Measurements from ENCODE around the gene CUL3.

CUL3 gene

DNA sequence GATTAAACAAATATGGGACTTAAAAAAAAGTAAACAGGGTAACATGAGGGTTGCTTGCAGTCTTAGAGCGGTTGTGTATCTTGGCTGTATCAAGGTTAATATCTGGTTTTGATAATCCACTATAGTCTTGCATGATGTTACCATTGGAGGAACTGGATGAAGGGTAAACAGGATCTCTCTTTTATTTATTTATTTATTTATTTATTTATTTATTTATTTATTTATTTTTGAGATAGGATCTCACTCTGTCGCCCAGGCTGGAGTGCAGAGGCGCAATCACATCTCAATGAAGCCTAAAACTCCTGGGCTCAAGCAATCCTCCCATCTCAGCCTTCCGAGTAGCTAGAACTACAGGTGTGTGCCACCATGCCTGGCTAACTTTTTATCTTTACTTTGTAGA is 140.4 kb downstream of the CUL3 start (continued):
- TF ChIP-seq TOX (CRISPR knock-in tag; IDR thresholded peaks at IDR 0.05; ENCODE audit: borderline replicate concordance), result no peak

DNA sequence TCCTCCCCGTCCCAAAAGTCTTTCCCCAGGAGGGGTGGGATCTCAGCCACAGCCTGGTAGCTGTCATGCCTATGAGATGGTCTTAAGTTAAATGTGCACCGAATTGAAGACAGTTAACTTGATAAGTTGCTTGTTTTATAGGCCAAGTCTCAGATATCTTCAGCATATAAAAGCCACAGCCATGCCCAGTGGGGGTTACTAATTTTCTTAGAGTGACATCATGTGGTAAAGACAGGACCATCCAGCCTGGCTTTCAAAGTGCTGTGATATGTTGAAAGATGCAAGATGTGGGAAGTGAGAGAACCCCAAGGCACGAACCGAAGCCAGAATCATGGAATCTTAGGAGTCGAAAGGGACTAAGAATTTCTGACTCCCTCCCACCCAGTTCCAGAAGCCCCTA is 141.1 kb downstream of the CUL3 start:
- ATAC-seq, result no peak
- TF ChIP-seq ZNF70 (CRISPR knock-in tag; IDR thresholded peaks at IDR 0.05) (no peak), TOX (CRISPR knock-in tag; IDR thresholded peaks at IDR 0.05; ENCODE audit: borderline replicate concordance) (no peak), BACH2 (CRISPR knock-in tag; IDR thresholded peaks at IDR 0.05; ENCODE audit: borderline replicate concordance) (no peak), OSR1 (CRISPR knock-in tag; IDR thresholded peaks at IDR 0.05) (no peak), ZFP30 (CRISPR knock-in tag; IDR thresholded peaks at IDR 0.05) (no peak), PPARA (CRISPR knock-in tag; IDR thresholded peaks at IDR 0.05; ENCODE audit: borderline replicate concordance) (no peak), ARNTL (CRISPR knock-in tag; IDR thresholded peaks at IDR 0.05; ENCODE audit: borderline replicate concordance, low read depth) (no peak), SNAI2 (CRISPR knock-in tag; IDR thresholded peaks at IDR 0.05) (no peak), ESRRG (CRISPR knock-in tag; IDR thresholded peaks at IDR 0.05) (no peak), TCF4 (CRISPR knock-in tag; IDR thresholded peaks at IDR 0.05; ENCODE audit: borderline replicate concordance) (no peak), ZC3H10 (CRISPR knock-in tag; IDR thresholded peaks at IDR 0.05) (no peak)
- TF ChIP-seq, protein P1, sequence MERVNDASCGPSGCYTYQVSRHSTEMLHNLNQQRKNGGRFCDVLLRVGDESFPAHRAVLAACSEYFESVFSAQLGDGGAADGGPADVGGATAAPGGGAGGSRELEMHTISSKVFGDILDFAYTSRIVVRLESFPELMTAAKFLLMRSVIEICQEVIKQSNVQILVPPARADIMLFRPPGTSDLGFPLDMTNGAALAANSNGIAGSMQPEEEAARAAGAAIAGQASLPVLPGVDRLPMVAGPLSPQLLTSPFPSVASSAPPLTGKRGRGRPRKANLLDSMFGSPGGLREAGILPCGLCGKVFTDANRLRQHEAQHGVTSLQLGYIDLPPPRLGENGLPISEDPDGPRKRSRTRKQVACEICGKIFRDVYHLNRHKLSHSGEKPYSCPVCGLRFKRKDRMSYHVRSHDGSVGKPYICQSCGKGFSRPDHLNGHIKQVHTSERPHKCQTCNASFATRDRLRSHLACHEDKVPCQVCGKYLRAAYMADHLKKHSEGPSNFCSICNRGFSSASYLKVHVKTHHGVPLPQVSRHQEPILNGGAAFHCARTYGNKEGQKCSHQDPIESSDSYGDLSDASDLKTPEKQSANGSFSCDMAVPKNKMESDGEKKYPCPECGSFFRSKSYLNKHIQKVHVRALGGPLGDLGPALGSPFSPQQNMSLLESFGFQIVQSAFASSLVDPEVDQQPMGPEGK (CRISPR knock-in tag; IDR thresholded peaks at IDR 0.05; ENCODE audit: borderline replicate concordance), result no peak
- TF ChIP-seq, protein P2, sequence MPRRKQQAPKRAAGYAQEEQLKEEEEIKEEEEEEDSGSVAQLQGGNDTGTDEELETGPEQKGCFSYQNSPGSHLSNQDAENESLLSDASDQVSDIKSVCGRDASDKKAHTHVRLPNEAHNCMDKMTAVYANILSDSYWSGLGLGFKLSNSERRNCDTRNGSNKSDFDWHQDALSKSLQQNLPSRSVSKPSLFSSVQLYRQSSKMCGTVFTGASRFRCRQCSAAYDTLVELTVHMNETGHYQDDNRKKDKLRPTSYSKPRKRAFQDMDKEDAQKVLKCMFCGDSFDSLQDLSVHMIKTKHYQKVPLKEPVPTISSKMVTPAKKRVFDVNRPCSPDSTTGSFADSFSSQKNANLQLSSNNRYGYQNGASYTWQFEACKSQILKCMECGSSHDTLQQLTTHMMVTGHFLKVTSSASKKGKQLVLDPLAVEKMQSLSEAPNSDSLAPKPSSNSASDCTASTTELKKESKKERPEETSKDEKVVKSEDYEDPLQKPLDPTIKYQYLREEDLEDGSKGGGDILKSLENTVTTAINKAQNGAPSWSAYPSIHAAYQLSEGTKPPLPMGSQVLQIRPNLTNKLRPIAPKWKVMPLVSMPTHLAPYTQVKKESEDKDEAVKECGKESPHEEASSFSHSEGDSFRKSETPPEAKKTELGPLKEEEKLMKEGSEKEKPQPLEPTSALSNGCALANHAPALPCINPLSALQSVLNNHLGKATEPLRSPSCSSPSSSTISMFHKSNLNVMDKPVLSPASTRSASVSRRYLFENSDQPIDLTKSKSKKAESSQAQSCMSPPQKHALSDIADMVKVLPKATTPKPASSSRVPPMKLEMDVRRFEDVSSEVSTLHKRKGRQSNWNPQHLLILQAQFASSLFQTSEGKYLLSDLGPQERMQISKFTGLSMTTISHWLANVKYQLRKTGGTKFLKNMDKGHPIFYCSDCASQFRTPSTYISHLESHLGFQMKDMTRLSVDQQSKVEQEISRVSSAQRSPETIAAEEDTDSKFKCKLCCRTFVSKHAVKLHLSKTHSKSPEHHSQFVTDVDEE (CRISPR knock-in tag; IDR thresholded peaks at IDR 0.05), result no peak
- TF ChIP-seq, protein P3, sequence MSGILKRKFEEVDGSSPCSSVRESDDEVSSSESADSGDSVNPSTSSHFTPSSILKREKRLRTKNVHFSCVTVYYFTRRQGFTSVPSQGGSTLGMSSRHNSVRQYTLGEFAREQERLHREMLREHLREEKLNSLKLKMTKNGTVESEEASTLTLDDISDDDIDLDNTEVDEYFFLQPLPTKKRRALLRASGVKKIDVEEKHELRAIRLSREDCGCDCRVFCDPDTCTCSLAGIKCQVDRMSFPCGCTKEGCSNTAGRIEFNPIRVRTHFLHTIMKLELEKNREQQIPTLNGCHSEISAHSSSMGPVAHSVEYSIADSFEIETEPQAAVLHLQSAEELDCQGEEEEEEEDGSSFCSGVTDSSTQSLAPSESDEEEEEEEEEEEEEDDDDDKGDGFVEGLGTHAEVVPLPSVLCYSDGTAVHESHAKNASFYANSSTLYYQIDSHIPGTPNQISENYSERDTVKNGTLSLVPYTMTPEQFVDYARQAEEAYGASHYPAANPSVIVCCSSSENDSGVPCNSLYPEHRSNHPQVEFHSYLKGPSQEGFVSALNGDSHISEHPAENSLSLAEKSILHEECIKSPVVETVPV (CRISPR knock-in tag; IDR thresholded peaks at IDR 0.05), result no peak

DNA sequence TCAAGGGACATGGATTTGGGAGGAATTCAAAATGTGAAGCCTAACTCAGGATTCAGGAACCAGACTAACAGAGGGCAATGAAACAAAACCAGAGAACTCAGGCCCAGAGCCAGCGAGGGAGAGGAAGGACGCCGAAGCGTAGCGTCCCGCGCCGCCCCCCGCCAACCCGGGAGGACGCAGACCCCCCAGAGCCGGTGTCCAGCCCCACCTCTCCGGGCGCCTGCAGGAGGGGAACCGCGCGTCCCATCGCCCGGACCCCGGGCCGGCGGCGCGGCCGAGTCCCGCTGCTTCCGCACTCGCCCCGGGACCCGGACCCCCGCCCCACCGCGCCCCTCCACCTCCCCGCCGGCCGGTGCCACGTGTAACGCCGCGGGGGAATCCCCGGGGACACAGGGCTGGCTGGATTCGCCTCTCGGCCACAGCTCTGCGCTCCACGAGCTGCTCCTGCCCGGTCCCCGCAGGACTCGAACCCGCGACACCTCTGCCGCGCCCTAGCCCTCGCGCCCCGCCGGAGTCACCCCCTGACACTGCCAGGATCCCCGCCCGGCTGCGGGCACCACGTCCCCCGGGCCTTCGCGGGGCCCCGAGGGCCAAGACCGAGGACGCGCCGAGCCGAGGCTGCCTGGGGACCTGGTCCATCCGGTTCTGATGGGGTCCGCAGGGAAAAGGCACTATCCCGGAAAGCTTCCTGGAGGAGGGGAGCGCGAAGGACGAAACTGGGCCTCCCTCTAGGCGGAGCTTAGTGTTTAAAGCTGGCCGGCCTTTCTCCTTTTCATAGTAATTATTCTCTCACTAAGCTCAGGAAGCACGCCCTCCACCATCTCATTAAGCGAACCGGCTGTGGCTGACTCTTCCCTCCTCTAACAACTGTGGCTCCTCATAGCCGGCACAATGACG is 142.8 kb downstream of the CUL3 start:
- TF ChIP-seq, protein P3 (CRISPR knock-in tag; IDR thresholded peaks at IDR 0.05), result no peak
- TF ChIP-seq ARNTL (CRISPR knock-in tag; IDR thresholded peaks at IDR 0.05; ENCODE audit: borderline replicate concordance, low read depth), result no peak
- ATAC-seq, result no peak

DNA sequence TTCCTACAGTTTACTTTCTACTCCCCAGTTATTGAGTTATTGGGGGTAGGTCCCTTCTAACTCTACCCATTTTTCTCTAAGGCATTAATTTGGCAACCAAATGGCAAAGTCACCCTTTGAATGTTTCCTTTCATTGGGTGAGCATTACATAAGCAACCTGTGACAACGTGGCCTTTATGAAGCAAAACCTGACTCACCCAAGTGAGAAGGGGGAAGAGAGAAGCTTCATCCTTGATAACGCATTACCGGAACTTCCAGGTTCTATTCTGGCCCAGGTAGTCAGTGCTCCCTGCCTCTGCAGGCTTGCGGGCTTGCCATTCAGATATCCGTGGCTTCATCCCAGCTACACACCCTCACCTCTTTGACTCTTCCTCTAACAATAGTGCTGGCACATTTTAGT is 144.2 kb downstream of the CUL3 start:
- ATAC-seq, result no peak
- TF ChIP-seq, protein P1 (CRISPR knock-in tag; IDR thresholded peaks at IDR 0.05; ENCODE audit: borderline replicate concordance), result no peak
- TF ChIP-seq, protein P4, sequence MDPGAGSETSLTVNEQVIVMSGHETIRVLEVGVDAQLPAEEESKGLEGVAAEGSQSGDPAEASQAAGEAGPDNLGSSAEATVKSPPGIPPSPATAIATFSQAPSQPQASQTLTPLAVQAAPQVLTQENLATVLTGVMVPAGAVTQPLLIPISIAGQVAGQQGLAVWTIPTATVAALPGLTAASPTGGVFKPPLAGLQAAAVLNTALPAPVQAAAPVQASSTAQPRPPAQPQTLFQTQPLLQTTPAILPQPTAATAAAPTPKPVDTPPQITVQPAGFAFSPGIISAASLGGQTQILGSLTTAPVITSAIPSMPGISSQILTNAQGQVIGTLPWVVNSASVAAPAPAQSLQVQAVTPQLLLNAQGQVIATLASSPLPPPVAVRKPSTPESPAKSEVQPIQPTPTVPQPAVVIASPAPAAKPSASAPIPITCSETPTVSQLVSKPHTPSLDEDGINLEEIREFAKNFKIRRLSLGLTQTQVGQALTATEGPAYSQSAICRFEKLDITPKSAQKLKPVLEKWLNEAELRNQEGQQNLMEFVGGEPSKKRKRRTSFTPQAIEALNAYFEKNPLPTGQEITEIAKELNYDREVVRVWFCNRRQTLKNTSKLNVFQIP (CRISPR knock-in tag; IDR thresholded peaks at IDR 0.05; ENCODE audit: borderline replicate concordance, low read depth), result no peak
- no peak for TF ChIP-seq ZFP3 (CRISPR knock-in tag; IDR thresholded peaks at IDR 0.05)
- TF ChIP-seq TOX (CRISPR knock-in tag; IDR thresholded peaks at IDR 0.05; ENCODE audit: borderline replicate concordance), result no peak
- no peak for TF ChIP-seq BACH2 (CRISPR knock-in tag; IDR thresholded peaks at IDR 0.05; ENCODE audit: borderline replicate concordance)
- TF ChIP-seq GLIS3 (CRISPR knock-in tag; IDR thresholded peaks at IDR 0.05), result no peak
- TF ChIP-seq ZNF565 (CRISPR knock-in tag; conservative IDR thresholded peaks at IDR 0.05; ENCODE audit: low read depth), result no peak
- TF ChIP-seq ZNF8 (CRISPR knock-in tag; IDR thresholded peaks at IDR 0.05), result no peak
- TF ChIP-seq RARB (CRISPR knock-in tag; IDR thresholded peaks at IDR 0.05), result no peak
- TF ChIP-seq ISL1 (CRISPR knock-in tag; IDR thresholded peaks at IDR 0.05), result no peak
- TF ChIP-seq, protein P3 (CRISPR knock-in tag; IDR thresholded peaks at IDR 0.05), result no peak

All from SK-N-SH treated with all-trans-retinoic acid at 6 μM for 48 hours (cell line).